Activated CD4-positive, alpha-beta T cell treated with anti-CD3 and anti-CD28 coated beads, Interleukin-2, amount 50 U/mL, for 1 hour (primary cell): ENCODE results near the gene LPCAT1.
"Not testable (repeated sequence)": the region's sequence is repeated elsewhere in the genome, so short reads cannot be mapped to it uniquely, and the experiment has no call there.

Source experiments
- DNase-seq: peaks from one replicate; pipeline ENCODE4 v3.0.0-alpha.2; 2020

Gene LPCAT1

GRCh38 chr5:1507457-1507856, 16.3 kb downstream of the LPCAT1 start:
- no peak for DNase-seq

DNA sequence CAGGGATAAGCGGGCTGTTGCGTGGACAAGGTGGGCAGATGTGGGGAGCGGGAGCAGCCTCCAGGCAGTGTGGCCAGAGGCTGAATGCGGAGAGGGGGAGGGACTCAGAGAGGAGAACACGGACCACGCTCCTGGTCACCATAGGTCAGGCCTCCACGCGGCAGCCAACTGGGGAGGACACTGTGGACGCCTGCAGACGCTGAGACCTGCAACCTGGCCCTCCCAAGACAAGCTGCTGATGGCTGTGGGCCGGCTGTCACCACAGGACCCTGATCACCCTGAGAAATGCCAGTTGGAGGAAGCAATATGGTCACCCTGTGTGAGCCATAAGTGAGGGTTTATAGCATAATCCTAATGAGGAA, 16.8 kb downstream of the LPCAT1 start:
- no peak for DNase-seq

- DNase-seq = no peak
These were observed 17.3 kb downstream of the LPCAT1 start for GRCh38 chr5:1506242-1507013.

- no peak for DNase-seq
These were observed 18.1 kb downstream of the LPCAT1 start for GRCh38 chr5:1505506-1506241.

DNA sequence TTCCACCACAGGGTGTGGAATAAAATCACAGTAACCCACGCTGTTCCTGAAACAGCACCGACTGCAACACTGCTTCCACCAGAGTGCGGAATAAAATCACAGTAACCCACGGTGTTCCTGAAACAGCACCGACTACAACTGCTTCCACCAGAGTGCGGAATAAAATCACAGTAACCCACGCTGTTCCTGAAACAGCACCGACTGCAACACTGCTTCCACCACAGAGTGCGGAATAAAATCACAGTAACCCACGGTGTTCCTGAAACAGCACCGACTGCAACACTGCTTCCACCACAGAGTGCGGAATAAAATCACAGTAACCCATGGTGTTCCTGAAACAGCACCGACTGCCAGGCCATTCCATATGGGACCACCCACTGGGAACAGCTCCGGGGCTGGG, 18.7 kb downstream of the LPCAT1 start:
- DNase-seq = not testable (repeated sequence)

DNA sequence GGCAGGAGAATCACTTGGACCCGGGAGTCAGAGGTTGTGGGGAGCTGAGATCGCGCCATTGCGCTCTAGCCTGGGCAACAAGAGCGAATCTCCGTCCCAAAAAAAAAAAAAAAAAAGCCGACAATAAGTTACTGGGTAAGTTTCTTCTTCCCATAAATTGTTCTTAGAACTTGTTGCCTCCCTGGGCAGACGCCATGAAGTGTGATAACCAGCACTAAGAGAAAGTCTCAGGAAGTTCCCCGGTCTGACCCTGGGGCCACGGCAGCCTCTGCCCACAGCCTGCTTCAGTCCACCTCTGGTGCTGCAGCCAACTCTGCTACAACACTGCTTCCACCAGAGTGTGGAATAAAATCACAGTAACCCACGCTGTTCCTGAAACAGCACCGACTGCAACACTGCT, 19.1 kb downstream of the LPCAT1 start:
- DNase-seq = no peak

DNA sequence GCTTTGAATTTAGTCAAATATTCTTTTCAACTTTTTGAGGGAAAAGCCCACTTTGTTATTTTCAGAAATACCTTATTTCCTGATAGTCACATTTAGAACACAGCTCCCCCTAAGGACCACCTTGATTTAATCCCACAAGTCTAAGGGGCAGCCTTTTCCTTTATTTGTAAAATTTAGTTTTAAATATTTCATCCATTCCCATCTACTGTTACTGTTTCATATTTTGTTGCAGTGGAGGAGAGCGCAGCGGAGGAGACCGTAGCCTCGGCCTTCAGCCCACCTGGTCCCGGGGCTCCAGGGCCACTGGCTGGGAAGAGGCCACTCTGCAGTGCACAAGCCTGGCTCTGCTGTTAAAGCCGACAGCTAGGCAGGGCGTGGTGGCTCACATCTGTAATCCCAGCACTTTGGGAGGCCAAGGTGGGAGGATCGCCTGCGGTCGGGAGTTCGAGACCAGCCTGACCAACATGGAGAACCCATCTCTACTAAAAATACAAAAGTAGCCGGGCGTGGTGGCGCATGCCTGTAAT, 19.6 kb downstream of the LPCAT1 start:
- DNase-seq = no peak

GRCh38 chr5:1503241-1504068, 20.3 kb downstream of the LPCAT1 start:
- DNase-seq = no peak

GRCh38 chr5:1502737-1503120, 21.0 kb downstream of the LPCAT1 start:
- DNase-seq = no peak

DNA sequence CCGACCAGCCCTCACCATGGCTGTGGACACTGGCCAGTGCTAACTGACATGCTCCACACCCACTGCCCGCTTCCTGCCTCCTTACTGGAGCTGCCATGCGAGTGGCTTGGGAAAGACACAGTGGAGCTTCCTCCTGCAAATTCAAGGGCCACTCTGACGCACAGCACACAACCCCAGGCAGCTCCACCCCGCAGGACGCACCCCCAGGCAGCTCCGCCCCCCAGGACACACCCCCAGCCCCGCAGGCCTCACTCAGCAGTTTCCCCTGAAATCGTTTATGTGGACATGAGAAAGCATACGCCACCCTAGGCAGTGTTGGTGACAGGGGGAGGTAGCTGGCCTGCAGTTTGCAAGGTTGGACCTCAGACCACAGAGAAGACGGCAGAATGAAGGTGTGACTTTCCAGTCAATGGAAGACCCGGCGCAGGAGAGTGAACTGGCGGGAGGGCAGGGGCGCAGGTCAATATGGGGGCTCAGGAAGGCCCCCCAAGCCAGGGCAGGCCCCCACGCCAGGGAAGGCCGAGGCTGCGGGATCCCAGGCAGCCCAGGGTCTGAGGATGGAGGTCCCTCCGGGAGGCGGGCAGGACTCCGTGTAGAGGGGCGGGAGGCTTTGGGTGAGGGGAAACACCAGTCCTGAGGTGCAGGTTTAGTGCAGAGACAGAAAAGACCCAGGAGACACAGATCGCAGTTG, 21.6 kb downstream of the LPCAT1 start:
- DNase-seq = no peak

GRCh38 chr5:1501372-1502045, 22.3 kb downstream of the LPCAT1 start:
- DNase-seq = no peak

GRCh38 chr5:1500411-1501091, 23.2 kb downstream of the LPCAT1 start:
- no peak for DNase-seq

- no peak for DNase-seq
These were observed 23.9 kb downstream of the LPCAT1 start for GRCh38 chr5:1499851-1500250.

- DNase-seq = no peak
These were observed 24.9 kb downstream of the LPCAT1 start for GRCh38 chr5:1498623-1499416.

DNA sequence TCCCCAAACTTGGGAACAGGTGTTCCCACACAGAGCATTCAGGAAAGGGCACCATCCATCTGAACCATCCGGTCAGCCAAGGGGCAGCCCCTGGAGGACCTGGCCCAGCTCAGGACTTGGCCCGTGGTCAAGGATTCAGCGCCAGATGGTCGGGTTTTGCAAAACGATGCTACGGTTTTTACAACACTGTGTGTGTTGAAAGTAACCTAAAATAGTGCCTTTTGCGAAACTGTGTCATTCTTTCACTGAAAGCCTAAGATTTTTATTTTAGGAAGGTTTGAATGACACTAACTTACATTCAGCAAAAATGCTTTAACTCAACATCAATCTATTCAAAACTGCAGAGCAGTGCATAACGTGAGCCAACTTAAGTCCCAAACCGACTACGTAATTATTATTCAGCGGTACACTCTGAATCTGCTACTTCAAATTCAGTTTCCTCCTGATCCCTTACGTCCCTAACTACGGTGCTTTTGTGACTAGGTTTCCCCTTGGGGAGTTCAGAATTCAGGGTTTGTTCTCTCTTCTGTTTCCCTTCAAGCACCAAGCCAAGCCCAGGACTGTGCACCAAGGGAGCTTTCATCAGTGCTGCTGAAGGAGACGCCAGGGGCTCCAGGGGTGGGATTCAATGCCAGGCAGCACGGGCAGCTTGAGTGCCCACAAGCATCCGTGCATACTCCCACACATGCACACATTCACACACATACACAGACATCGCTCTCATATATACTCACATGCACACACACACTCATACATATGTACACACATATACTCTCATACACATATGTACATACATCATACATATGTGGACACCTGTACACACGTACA, 25.8 kb downstream of the LPCAT1 start:
- DNase-seq = no peak

DNA sequence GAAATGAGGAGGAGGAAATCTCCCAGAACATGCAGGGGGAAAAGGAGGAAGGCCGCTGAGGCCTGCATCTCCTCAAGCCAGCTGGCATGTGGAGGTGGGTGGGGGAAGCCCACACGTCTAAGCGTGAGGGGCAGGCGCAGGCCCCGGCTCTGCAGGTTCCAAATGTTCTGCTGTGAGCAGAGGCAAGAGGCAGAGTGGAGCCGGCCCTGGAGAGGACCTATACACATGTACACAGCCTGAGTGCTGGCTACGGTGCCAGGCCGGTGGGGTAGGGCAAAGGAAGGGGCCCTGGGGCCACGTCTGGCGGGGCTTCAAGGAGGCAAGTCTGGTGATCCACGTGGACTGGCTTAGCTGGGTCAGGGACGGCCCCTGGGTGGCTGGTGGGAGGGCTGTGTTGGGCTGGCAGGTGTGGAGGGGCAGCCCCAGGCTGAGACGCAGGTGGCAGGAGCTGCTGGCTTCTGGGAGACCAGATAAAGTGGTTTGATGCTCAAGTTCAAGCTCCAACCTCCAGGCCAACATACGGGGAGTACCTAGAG, 26.4 kb downstream of the LPCAT1 start:
- DNase-seq = no peak

- DNase-seq = no peak
These were observed 28.2 kb downstream of the LPCAT1 start for GRCh38 chr5:1495525-1495897.

- DNase-seq = no peak
These were observed 28.8 kb downstream of the LPCAT1 start for GRCh38 chr5:1494780-1495524.

GRCh38 chr5:1493941-1494340, 29.8 kb downstream of the LPCAT1 start:
- no peak for DNase-seq
